Measurements from ENCODE around the gene LTO1.

The LTO1 gene

GRCh38 chr11:69670158-69670845 lies 4.9 kb downstream of the LTO1 start:
- H3K27ac ChIP-seq, result peak overlapping the region; percentile 39

GRCh38 chr11:69669486-69669885 lies 5.7 kb downstream of the LTO1 start:
- H3K27ac ChIP-seq, result peak overlapping the region; percentile 39; the same call in 1 of the 2 replicates
- TF ChIP-seq CTCF (conservative IDR thresholded peaks at IDR 0.05), result no peak

More at GRCh38 chr11:69670158-69670845, 4.9 kb downstream of the LTO1 start:
- peak; percentile 99 for TF ChIP-seq CTCF (conservative IDR thresholded peaks at IDR 0.05)

- H3K27ac ChIP-seq, result no peak overlapping the region
Measured at GRCh38 chr11:69667619-69668604, 7.2 kb downstream of the LTO1 start.

GRCh38 chr11:69666752-69667536 lies 8.2 kb downstream of the LTO1 start:
- H3K27ac ChIP-seq, result no peak overlapping the region
- TF ChIP-seq CTCF (conservative IDR thresholded peaks at IDR 0.05), result no peak

More at GRCh38 chr11:69667619-69668604, 7.2 kb downstream of the LTO1 start:
- TF ChIP-seq CTCF (conservative IDR thresholded peaks at IDR 0.05), result no peak

GRCh38 chr11:69666261-69666660 lies 8.9 kb downstream of the LTO1 start:
- TF ChIP-seq CTCF (conservative IDR thresholded peaks at IDR 0.05), result no peak
- no peak overlapping the region for H3K27ac ChIP-seq

- H3K27ac ChIP-seq, result no peak overlapping the region
- TF ChIP-seq CTCF (conservative IDR thresholded peaks at IDR 0.05), result no peak
Measured at GRCh38 chr11:69665669-69666068, 9.5 kb downstream of the LTO1 start.
